Stimulated activated CD4-positive, alpha-beta T cell treated with anti-CD3 and anti-CD28 coated beads, TNF-alpha, amount 100 ng/mL, for 24 hours (primary cell): ENCODE measurements around the gene CRYBG1.

Experiments
- DNase-seq, 3 experiments: peaks; one replicate each; pipeline ENCODE4 v3.0.0-alpha.2; 2020; ENCODE audit warnings: low read depth in 3 of 3

Gene CRYBG1, protein sequence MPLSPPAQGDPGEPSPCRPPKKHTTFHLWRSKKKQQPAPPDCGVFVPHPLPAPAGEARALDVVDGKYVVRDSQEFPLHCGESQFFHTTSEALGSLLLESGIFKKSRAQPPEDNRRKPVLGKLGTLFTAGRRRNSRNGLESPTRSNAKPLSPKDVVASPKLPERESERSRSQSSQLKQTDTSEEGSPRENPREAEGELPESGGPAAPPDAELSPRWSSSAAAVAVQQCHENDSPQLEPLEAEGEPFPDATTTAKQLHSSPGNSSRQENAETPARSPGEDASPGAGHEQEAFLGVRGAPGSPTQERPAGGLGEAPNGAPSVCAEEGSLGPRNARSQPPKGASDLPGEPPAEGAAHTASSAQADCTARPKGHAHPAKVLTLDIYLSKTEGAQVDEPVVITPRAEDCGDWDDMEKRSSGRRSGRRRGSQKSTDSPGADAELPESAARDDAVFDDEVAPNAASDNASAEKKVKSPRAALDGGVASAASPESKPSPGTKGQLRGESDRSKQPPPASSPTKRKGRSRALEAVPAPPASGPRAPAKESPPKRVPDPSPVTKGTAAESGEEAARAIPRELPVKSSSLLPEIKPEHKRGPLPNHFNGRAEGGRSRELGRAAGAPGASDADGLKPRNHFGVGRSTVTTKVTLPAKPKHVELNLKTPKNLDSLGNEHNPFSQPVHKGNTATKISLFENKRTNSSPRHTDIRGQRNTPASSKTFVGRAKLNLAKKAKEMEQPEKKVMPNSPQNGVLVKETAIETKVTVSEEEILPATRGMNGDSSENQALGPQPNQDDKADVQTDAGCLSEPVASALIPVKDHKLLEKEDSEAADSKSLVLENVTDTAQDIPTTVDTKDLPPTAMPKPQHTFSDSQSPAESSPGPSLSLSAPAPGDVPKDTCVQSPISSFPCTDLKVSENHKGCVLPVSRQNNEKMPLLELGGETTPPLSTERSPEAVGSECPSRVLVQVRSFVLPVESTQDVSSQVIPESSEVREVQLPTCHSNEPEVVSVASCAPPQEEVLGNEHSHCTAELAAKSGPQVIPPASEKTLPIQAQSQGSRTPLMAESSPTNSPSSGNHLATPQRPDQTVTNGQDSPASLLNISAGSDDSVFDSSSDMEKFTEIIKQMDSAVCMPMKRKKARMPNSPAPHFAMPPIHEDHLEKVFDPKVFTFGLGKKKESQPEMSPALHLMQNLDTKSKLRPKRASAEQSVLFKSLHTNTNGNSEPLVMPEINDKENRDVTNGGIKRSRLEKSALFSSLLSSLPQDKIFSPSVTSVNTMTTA (N-terminal part only)

GRCh38 chr6:106360410-106360988 lies at the start of gene CRYBG1:
TSS of gene CRYBG1 (plus strand) at chr6:106360717. CDS start at chr6:106360909, 192 bp downstream.
- DNase-seq, result peak; percentile 43 to 65 (median 44)

GRCh38 chr6:106315765-106316374 lies 44.6 kb upstream of the CRYBG1 start:
- DNase-seq, result no peak

DNA sequence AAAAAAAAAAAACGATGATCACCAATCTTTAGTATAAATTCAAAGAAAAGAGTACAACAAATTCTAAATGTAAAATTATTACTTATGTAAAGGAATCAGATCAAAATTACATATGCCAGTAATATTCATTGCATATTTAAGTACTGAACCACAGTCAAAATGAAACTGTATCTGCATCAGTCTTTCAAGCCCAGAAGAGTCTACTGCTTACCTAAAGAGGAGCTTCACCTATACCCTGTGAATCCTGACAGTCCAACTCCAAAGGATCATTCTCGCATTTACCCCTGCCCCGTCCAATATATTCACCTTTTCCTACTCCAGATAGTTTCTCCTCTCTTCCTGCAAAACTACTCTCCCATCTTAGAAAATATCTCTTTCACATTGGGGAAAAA lies 44.1 kb upstream of the CRYBG1 start:
- no peak for DNase-seq

DNA sequence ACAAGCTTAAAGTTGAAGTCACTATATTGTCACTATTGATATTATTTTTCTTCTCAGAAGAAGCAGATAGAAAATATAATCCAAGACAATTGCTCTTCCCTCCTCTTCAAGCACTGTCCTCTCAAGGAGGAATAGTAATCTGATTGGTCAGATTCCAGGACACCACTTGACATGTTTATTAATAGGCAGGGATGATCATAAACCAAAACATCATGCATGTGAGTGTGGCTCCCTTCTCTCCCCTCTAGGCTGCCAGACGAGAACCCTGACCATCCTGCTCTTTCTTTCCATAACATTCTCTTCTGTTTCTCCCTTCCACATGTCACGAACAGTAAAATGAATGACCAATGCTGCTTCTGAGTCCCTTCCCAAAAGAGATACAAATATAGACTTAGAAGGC lies 42.5 kb upstream of the CRYBG1 start:
- no peak for DNase-seq

DNA sequence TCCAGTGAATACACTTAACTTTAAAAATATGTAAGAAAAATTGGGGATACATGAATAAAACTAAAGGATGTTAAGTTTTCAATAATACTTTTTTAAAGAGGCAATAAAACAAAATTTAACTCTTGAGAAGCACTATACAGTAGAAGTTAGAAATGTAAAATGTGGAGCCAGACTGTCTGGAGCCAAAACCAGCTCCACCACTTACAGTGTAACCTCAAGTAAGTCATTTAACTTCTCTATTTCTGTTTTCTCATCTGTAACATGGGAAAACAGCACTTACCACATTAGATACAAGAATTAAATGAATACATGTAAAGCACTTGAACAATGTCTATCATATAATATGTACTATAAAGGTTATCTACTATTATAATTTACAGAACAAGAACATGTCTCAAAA lies 41.7 kb upstream of the CRYBG1 start:
- no peak for DNase-seq

- no peak for DNase-seq
Observed at GRCh38 chr6:106321940-106322339, 38.6 kb upstream of the CRYBG1 start.

DNA sequence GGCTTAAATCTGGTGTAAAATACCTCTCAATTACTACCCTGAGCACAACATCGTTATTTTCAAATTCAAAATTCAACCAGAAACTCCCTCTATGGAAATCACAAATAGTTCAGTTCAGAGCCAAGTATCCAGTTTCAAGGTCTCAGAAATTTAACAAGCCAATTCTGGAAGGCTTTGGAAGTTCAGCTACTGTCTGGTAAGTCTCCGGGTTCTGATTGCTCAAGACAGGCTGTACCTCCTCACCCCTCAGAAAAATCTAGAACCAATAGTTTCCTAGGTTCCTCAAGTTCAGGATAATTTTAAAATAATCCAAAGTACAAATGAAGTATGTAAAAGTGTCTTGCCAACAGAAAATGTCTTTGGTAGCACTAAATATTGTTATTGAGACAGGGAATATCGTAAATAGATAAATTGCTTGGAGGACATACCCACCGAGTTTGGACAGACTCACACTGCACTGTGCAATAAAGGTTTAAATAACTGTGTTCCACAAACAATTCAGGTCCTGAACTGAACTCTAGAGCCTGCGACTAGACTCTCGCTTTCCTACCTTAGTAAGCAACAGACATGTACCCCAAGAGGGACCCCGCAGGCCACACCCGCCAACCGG lies 35.7 kb upstream of the CRYBG1 start:
- no peak for DNase-seq

DNA sequence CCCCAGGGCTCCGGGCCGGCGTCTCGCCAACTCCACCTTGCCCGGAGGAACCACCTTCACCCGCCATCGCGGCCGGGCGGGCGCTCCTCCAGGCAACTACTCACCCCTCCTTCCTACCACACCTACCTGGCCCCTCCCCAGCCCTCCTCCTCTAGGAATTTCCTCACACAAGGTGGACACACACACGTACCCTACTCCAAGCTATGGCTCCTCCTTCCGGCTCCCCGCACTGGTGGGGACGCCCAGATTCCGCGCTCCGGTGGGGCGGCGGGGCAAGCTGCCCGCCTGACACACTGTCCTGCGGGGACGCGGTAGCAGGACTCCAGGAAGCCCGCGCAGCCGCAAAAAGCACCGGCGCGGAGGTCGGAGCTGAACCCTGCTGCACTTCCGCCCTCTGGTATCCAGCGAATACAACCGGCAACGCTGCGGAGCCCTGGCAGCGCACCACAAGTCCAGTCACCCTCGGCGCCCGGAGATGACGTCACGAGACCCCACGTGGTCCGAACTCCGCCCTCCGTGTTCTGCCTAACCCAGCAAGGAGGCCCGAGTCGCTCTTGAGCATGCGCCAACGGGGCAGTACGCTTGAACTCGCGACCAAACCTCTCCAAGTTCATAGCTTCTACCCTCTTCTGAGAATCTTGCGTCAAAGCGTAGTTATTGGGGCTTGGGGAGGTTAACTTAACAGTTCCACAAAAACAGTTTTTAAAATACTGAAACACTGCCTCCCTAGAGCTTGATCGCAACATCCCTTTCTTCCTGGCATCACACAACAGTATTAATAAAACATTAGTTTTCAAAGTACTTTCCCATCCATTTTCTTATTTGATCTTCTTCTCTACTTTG lies 35.0 kb upstream of the CRYBG1 start, which contains the start of gene ATG5:
TSS of gene ATG5 (minus strand) at position 425 of the 843 bp plus-strand sequence. CDS start 9,552 bp downstream, outside the sequence.
- DNase-seq, result peak; percentile 100

DNA sequence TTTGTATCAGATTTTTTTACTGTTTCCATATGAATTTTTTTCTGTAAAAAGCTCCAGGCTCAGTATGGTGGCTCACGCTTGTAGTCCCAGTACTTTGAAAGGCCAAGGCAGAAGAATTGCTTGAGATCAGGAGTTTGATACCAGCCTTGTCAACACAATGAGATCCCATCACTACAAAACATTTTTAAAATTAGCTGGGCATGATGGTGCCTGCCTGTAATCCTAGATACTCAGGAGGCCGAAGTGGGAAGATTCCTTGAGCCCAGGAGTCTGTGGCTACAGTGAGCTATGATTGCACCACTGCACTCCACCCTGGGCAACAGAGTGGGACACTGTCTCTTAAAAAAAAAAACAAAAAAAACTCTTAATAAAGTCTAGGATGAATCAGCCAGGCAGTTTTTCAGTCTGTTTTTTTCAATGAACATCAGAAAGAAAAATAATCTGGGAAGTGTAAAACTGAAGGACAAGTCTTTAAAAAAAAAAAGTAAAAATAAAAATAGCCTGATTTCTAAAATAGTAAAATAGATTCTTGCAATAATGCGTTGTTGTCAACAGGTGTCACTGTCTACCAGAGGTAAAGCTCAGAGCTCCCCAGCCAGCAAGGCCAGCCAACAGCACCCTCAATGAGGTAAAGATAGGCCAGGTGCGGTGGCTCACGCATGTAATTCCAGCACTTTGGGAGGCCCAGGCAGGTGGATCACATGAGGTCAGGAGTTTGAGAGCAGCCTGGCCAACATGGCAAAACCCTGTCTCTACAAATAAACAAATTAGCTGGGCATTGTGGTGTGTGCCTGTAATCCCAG lies 25.7 kb upstream of the CRYBG1 start:
- peak; percentile 4 to 26 (median 18) for DNase-seq

GRCh38 chr6:106339334-106340029 lies 21.0 kb upstream of the CRYBG1 start:
- DNase-seq, result peak in 2 of 3 experiments; percentile 20 to 24

DNA sequence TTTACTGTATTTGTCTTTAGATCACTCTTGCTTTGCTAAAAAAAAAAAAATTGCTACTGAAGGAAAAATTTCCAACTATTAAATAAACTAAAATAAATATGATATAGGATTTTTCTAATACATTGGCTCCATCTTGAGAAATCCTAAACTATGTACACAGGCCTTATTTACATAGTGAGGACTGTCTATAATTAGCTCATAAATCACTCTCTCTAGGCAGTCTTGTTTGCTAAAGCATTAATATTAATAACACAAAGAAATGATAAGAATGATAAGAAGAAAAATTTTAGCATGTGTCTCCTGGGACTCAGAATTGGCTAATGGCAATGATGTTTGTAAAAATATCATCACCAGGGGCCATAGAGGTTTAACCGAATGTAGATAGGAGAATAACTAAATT lies 13.3 kb upstream of the CRYBG1 start:
- no peak for DNase-seq

GRCh38 chr6:106356378-106356777 lies 4.1 kb upstream of the CRYBG1 start:
- DNase-seq, result no peak

- no peak for DNase-seq
Observed at GRCh38 chr6:106359959-106360409, 533 bp upstream of the CRYBG1 start.

- peak in 1 of 3 experiments; percentile 17 for DNase-seq
Observed at GRCh38 chr6:106360989-106361430, 493 bp downstream of the CRYBG1 start.

GRCh38 chr6:106363401-106364138 lies 3.1 kb downstream of the CRYBG1 start:
- no peak for DNase-seq

- no peak for DNase-seq
Observed at GRCh38 chr6:106369739-106370138, 9.2 kb downstream of the CRYBG1 start.

DNA sequence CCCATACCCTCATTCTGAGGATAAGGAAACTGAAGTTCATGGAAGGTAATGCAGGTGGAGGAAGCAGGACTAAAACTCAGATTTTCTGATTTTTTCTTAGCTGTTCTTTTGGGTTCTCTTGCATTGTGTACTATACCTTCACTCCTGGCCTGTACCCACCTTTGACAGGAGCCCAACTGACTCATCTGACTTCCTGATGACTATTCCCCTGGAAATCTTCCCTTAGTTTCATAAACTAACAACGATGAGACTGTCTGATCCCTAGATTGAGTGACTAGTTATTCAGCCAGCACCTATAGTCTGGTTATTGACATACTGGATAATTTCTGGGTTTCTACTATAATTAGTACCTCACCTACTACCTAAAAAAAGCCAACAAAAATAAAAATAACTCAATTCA lies 10.1 kb downstream of the CRYBG1 start:
- DNase-seq, result no peak
